Osteoblast (primary cell): Measurements from ENCODE around the gene GPC5. TPM values are rescaled to one million over a fixed set of nuclear protein-coding genes. Genes with fewer than 3 reads are reported as not detected.
"Not testable (repeated sequence)": the region's sequence is repeated elsewhere in the genome, so short reads cannot be mapped to it uniquely, and the experiment has no call there.

Experiments
- DNase-seq: peaks from one replicate; pipeline ENCODE4 v3.0.0; 2011; ENCODE audit warnings: low spot score, mixed read lengths; ENCODE audit not compliant: insufficient read length; ENCODE audit errors: missing footprints
- H2AFZ ChIP-seq: 2 replicates; pipeline ENCODE4 v1.6.0; 2011; ENCODE audit warnings: mild to moderate bottlenecking, low read length
- H3K27ac ChIP-seq: 2 replicates; pipeline ENCODE4 v1.5.1; 2011; ENCODE audit warnings: mild to moderate bottlenecking, low read depth, low read length, moderate library complexity
- H3K27me3 ChIP-seq: 2 replicates; pipeline ENCODE4 v1.6.0; 2012; ENCODE audit warnings: mild to moderate bottlenecking, control low read depth, inconsistent platforms, low read length, moderate library complexity; ENCODE audit not compliant: insufficient read depth
- H3K36me3 ChIP-seq: 2 replicates; pipeline ENCODE4 v1.5.1; 2011; ENCODE audit warnings: mild to moderate bottlenecking, low read length, control low read depth, moderate library complexity; ENCODE audit not compliant: insufficient read depth
- H3K4me1 ChIP-seq: 2 replicates; pipeline ENCODE4 v1.5.1; 2011; ENCODE audit warnings: mild to moderate bottlenecking, low read length, control low read depth, moderate library complexity; ENCODE audit not compliant: insufficient read depth
- H3K4me2 ChIP-seq: 2 replicates; pipeline ENCODE4 v1.6.0; 2011; ENCODE audit warnings: mild to moderate bottlenecking, low read length; ENCODE audit not compliant: insufficient read depth
- H3K4me3 ChIP-seq: fragments of 200-600 bp; sonication (generic); 3 replicates; pipeline ENCODE4 v1.5.1; 2012; ENCODE audit warnings: mild to moderate bottlenecking, low read length, inconsistent platforms; ENCODE audit not compliant: insufficient read depth
- H3K79me2 ChIP-seq: 2 replicates; pipeline ENCODE4 v1.6.0; 2012; ENCODE audit warnings: mild to moderate bottlenecking, low read length, control low read depth, inconsistent platforms; ENCODE audit not compliant: insufficient read depth
- H3K9me3 ChIP-seq: 2 replicates; pipeline ENCODE4 v1.5.1; 2011; ENCODE audit warnings: low read depth, low read length, control low read depth
- H4K20me1 ChIP-seq: 2 replicates; pipeline ENCODE4 v1.6.0; 2012; ENCODE audit warnings: mild to moderate bottlenecking, low read length, control low read depth; ENCODE audit not compliant: insufficient read depth
- total RNA-seq: library from RNA; depleted of rRNA; stranded (reverse); fragments of >200 nt; gene quantifications from 2 replicates; pipeline ENCODE4 v1.2.3, GENCODE V29; 2012
- TF ChIP-seq, protein P1 (sequence below): IDR thresholded peaks from 2 replicates; pipeline ENCODE4 v1.5.1; 2011; ENCODE audit warnings: mild to moderate bottlenecking, low read depth, low read length, moderate library complexity; ENCODE audit errors: extremely low read depth

GPC5 gene
- total RNA-seq, 1 donor, result 0.36 TPM

DNA sequence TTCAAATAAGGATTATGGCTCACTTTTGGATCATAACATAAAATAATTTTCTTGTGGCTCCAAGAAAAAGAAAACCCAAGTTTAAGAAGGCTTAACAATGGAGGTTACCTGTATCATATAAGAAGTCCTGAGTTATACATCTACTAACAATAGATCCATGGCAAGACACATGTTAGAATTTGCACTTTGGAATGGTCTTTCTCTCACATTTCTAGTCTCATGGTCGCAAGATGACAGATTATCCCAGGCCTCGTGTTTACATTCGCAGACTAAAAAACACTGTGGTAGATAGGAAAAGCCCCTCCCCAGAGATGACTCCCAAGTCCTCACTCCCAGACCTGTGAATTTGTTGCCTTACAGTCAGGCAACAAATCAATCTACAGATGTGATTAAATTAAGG, 1082.0 kb downstream of the GPC5 start:
- no peaks in the 10 kb centered on the region for H3K36me3 ChIP-seq
- H3K4me3 ChIP-seq, result no peak overlapping the region
- no peak for DNase-seq
- H4K20me1 ChIP-seq, result no peaks in the 10 kb centered on the region
- TF ChIP-seq, protein P1, sequence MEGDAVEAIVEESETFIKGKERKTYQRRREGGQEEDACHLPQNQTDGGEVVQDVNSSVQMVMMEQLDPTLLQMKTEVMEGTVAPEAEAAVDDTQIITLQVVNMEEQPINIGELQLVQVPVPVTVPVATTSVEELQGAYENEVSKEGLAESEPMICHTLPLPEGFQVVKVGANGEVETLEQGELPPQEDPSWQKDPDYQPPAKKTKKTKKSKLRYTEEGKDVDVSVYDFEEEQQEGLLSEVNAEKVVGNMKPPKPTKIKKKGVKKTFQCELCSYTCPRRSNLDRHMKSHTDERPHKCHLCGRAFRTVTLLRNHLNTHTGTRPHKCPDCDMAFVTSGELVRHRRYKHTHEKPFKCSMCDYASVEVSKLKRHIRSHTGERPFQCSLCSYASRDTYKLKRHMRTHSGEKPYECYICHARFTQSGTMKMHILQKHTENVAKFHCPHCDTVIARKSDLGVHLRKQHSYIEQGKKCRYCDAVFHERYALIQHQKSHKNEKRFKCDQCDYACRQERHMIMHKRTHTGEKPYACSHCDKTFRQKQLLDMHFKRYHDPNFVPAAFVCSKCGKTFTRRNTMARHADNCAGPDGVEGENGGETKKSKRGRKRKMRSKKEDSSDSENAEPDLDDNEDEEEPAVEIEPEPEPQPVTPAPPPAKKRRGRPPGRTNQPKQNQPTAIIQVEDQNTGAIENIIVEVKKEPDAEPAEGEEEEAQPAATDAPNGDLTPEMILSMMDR, result no peak
- H3K4me2 ChIP-seq, result no peak overlapping the region
- H2AFZ ChIP-seq, result no peak overlapping the region
- no peaks in the 10 kb centered on the region for H3K4me1 ChIP-seq
- H3K27ac ChIP-seq, result no peak overlapping the region
- no peaks in the 10 kb centered on the region for H3K9me3 ChIP-seq
- H3K27me3 ChIP-seq, result no peaks in the 10 kb centered on the region
- no peaks in the 10 kb centered on the region for H3K79me2 ChIP-seq

DNA sequence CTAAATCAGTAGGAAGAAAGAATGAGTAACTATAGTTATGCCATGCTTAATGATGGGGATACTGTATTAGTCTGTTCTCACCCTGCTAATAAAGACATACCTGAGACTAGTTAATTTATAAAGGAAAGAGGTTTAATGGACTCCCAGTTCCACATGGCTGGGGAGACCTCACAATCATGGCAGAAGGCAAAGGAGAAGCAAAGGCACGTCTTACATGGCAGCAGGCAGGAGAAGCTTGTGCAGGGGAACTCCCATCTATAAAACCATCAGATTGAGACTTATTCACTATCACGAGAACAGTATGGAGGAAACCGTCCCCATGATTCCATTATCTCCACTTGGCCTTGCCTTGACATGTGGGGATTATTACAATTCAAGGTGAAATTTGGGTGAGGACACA, 1084.4 kb downstream of the GPC5 start:
- not testable (repeated sequence) for H3K4me2 ChIP-seq, H3K9me3 ChIP-seq, H3K36me3 ChIP-seq, H3K27me3 ChIP-seq, H3K4me3 ChIP-seq, H4K20me1 ChIP-seq, H3K4me1 ChIP-seq, H3K79me2 ChIP-seq, H3K27ac ChIP-seq, DNase-seq, H2AFZ ChIP-seq

DNA sequence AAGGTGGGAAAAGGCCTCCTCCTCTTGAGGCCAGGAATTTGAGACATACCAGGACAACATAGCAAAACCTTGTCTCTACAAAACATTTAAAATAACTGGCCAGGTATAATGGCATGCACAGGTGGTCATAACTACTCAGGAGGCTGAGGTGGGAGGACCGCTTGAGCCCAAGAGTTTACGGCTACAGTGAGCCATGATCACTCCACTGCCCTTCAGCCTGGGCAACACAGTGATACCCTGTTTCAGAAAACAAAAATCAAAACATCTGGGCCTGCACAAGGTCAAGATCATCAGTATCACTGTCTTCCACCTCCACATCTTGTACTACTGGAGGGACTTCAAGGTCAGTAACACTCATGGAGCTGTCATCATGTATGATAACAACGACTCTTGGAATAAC, 1085.5 kb downstream of the GPC5 start:
- no peak overlapping the region for H2AFZ ChIP-seq
- TF ChIP-seq, protein P1, result no peak
- no peaks in the 10 kb centered on the region for H3K79me2 ChIP-seq
- H3K9me3 ChIP-seq, result no peaks in the 10 kb centered on the region
- no peaks in the 10 kb centered on the region for H3K36me3 ChIP-seq
- no peaks in the 10 kb centered on the region for H3K27me3 ChIP-seq
- H3K27ac ChIP-seq, result no peak overlapping the region
- H3K4me2 ChIP-seq, result no peak overlapping the region
- no peak overlapping the region for H3K4me3 ChIP-seq
- no peaks in the 10 kb centered on the region for H4K20me1 ChIP-seq
- no peaks in the 10 kb centered on the region for H3K4me1 ChIP-seq
- no peak for DNase-seq

GRCh38 chr13:92487238-92487637, 1088.8 kb downstream of the GPC5 start:
- no peak for DNase-seq
- H3K27ac ChIP-seq, result no peak overlapping the region
- no peaks in the 10 kb centered on the region for H4K20me1 ChIP-seq
- H3K4me3 ChIP-seq, result no peak overlapping the region
- H3K9me3 ChIP-seq, result peaks cover 2% of the 10 kb centered on the region
- TF ChIP-seq, protein P1, result no peak
- H3K4me1 ChIP-seq, result no peaks in the 10 kb centered on the region
- H3K27me3 ChIP-seq, result no peaks in the 10 kb centered on the region
- no peaks in the 10 kb centered on the region for H3K79me2 ChIP-seq
- H3K36me3 ChIP-seq, result no peaks in the 10 kb centered on the region
- no peak overlapping the region for H3K4me2 ChIP-seq
- no peak overlapping the region for H2AFZ ChIP-seq
